ENCODE results near the gene CDH3. TPM values are rescaled to one million over a fixed set of nuclear protein-coding genes. Genes with fewer than 3 reads are reported as not detected.
A peak's percentile ranks its signal among the peaks of the same experiment; 100 is the strongest.

The CDH3 gene
- under 1 TPM in 1 of 6 donors, not detected in 5; 0.25 TPM for polyA plus RNA-seq (ENCODE audit: low read depth in 6 of 6)

DNA sequence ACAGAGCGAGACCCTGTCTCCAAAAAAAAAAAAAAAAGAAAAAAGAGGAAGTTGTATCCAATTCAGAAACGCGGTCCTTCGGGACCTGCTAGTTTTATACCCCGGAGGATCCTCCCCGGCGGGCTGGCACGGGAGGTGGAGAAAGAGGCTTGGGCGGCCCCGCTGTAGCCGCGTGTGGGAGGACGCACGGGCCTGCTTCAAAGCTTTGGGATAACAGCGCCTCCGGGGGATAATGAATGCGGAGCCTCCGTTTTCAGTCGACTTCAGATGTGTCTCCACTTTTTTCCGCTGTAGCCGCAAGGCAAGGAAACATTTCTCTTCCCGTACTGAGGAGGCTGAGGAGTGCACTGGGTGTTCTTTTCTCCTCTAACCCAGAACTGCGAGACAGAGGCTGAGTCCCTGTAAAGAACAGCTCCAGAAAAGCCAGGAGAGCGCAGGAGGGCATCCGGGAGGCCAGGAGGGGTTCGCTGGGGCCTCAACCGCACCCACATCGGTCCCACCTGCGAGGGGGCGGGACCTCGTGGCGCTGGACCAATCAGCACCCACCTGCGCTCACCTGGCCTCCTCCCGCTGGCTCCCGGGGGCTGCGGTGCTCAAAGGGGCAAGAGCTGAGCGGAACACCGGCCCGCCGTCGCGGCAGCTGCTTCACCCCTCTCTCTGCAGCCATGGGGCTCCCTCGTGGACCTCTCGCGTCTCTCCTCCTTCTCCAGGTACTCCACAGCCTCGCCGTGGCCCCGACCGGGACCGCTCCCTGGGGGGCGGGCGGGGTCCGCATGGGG is at the start of gene CDH3:
TSS of gene CDH3 (plus strand) at position 596 of the 779 bp plus-strand sequence. CDS start at position 666, 70 bp downstream.
- Mint-ChIP-seq H3K36me3 (no peaks in the 10 kb centered on the region), H3K27ac (peak within 1 kb of the TSS in 2 of 6 donors; percentile 74 to 75), H3K9me3 (no peaks in the 10 kb centered on the region), H3K27me3 (peaks cover 51 to 80% (median 72%) of the 10 kb centered on the region in 3 donors), H3K4me1 (peaks cover 7 to 20% (median 12%) of the 10 kb centered on the region in 3 donors), H3K4me3 (peak within 1 kb of the TSS; percentile 30 to 84 (median 74))
- peak; percentile 47 to 54 for ATAC-seq (ENCODE audit: low read depth in 2 of 2)
- DNase-seq = peak; percentile 6

DNA sequence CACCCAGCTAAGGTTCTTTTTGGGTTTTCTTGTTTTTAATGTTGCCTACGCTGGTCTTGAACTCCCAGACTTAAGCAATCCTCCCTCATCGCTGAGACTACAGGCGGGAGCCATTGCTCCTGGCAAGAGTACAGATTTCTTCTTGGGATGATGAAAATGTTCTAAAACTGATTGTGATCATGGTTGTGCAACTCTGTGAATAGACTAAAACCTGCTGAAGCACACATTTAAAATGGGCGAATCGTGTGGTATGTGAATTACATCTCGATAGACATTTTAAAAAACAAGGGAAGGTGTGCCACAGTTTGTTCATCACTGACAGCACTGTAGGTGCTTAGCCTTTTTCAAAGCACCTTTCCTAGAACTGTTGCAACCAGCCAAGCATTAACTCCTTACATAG is 48.8 kb upstream of the CDH3 start:
- no peak overlapping the region for H3K27ac Mint-ChIP-seq
- peaks cover 4 to 14% (median 6%) of the 10 kb centered on the region in 7 donors for H3K9me3 Mint-ChIP-seq
- no peak overlapping the region for H3K4me3 Mint-ChIP-seq
- H3K4me1 Mint-ChIP-seq = no peaks in the 10 kb centered on the region
- DNase-seq = no peak
- peaks cover 12 to 18% of the 10 kb centered on the region in 2 donors for H3K36me3 Mint-ChIP-seq
- no peak for ATAC-seq (ENCODE audit: low read depth in 2 of 2)
- H3K27me3 Mint-ChIP-seq = peaks cover 4 to 21% (median 12%) of the 10 kb centered on the region in 3 donors

DNA sequence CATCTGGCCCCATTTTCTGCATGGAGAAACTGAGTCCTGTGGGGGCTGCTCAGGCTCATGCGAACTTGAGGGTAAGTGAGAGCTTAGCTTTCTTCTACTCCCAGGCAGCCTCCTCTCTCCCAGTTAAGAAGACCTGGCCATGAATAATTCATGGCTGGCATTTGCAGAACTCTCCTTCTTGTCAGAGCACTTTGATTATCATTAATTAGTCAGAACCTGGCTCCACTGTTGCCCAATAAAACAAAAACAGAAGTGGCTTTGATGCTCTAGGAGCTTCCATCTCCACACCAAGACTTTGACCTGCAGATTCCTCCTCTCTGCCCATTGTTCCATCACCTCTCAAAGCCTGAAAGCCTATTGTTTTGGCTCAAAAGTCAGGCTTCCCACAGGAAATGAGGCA is 45.5 kb upstream of the CDH3 start:
- Mint-ChIP-seq H3K9me3 (no peaks in the 10 kb centered on the region), H3K4me1 (no peaks in the 10 kb centered on the region), H3K4me3 (no peak overlapping the region), H3K36me3 (no peaks in the 10 kb centered on the region), H3K27ac (no peak overlapping the region), H3K27me3 (peaks cover 0 to 12% (median 0%) of the 10 kb centered on the region in 3 donors)
- no peak for DNase-seq
- no peak for ATAC-seq (ENCODE audit: low read depth in 2 of 2)

DNA sequence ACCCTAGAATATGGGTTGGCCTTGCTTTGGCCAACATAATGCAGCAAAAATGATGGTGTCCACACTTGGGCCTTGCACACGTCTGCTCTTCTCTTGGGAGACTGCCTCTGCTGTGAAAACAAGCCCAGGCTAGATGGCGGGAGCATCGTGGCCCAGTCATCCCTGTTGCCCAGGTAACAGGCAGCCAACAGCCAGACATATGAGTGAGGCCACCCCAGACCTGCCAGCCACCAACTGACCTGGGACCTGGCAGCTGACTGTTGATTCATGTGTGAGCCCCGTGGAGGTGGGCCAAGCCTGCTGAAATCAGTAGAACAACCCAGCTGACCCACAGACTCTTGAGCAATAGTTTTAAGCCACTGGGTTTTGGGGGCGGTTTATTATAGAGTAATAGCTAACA is 39.4 kb upstream of the CDH3 start:
- no peaks in the 10 kb centered on the region for H3K27me3 Mint-ChIP-seq
- DNase-seq = no peak
- H3K4me1 Mint-ChIP-seq = no peaks in the 10 kb centered on the region
- H3K9me3 Mint-ChIP-seq = peaks cover 0 to 2% (median 0%) of the 10 kb centered on the region in 7 donors
- ATAC-seq (ENCODE audit: low read depth in 2 of 2) = no peak
- H3K4me3 Mint-ChIP-seq = no peak overlapping the region
- peaks cover 0 to 8% of the 10 kb centered on the region in 2 donors for H3K36me3 Mint-ChIP-seq
- no peak overlapping the region for H3K27ac Mint-ChIP-seq

DNA sequence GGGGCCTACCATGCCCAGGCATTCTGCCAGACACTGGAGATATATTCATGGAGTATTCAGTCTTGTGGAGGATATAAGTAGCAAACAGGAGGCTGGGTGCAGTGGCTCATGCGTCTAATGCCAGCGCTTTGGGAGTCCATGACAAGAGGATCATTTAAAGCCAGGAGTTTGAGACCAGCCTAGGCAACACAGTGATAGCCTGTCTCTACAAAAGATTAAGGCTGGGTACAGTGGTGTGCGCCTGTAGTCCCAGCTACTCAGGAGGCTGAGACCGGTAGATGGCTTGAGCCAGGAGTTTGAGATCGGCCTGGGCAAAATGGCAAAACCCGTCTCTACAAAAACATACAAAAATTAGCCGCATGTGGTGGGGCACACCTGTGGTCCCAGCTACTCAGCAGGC is 37.7 kb upstream of the CDH3 start:
- DNase-seq (no peak), ATAC-seq (ENCODE audit: low read depth in 2 of 2) (no peak)
- Mint-ChIP-seq H3K9me3 (peaks cover 0 to 2% (median 0%) of the 10 kb centered on the region in 7 donors), H3K36me3 (peaks cover under 1 to 8% of the 10 kb centered on the region in 2 donors), H3K27me3 (no peaks in the 10 kb centered on the region), H3K4me3 (no peak overlapping the region), H3K4me1 (no peaks in the 10 kb centered on the region), H3K27ac (peak overlapping the region in 1 of 6 donors; percentile 52)

DNA sequence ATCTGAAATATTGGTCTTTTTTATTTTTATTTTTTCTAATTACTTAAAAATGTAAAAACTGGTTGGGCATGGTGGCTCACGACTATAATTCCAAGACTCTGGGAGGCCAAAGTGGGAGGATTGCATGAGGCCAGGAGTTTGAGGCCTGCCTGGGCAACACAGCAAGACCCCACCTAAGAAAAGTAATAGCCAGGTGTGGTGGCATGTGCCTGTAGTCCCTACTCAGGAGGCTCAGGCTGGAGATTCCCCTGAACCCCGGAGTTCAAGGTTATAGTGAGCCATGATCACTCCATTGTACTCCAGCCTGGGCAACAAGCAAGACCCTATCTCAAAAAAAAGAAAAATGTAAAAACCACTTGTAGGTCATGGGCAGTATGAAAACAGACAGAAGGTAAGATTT is 36.8 kb upstream of the CDH3 start:
- Mint-ChIP-seq H3K27me3 (no peaks in the 10 kb centered on the region), H3K9me3 (peaks cover 0 to 11% (median 3%) of the 10 kb centered on the region in 7 donors), H3K4me3 (peak overlapping the region in 2 of 8 donors; percentile 10 to 41), H3K4me1 (no peaks in the 10 kb centered on the region), H3K27ac (no peak overlapping the region), H3K36me3 (peaks cover 4 to 8% of the 10 kb centered on the region in 2 donors)
- no peak for DNase-seq
- ATAC-seq (ENCODE audit: low read depth in 2 of 2) = no peak

GRCh38 chr16:68612996-68613395 is 32.1 kb upstream of the CDH3 start:
- Mint-ChIP-seq H3K27me3 (peaks cover 0 to 10% (median 5%) of the 10 kb centered on the region in 3 donors), H3K36me3 (peaks cover 4 to 8% of the 10 kb centered on the region in 2 donors), H3K4me1 (no peaks in the 10 kb centered on the region), H3K4me3 (no peak overlapping the region), H3K9me3 (peaks cover 0 to 32% (median 16%) of the 10 kb centered on the region in 7 donors), H3K27ac (no peak overlapping the region)
- DNase-seq (no peak), ATAC-seq (ENCODE audit: low read depth in 2 of 2) (no peak)

DNA sequence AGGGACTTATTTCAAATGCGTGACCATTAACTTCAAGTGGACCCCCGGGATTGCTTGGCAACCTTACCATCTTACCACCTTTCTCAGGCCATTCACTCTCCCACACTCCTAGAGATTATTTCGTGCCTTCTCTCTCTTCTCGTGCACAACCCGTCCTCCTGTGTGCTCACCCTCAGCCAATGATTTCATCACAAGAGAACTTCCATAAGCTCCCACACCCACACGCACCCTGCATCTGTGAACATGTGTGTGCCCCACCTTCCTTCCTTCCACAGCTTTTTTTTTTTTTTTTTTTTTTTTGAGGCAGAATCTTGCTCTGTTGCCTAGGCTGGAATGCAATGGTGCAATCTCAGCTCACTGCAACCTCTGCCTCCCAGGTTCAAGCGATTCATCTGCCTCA is 27.4 kb upstream of the CDH3 start:
- no peak overlapping the region for H3K4me3 Mint-ChIP-seq
- DNase-seq = no peak
- no peak for ATAC-seq (ENCODE audit: low read depth in 2 of 2)

DNA sequence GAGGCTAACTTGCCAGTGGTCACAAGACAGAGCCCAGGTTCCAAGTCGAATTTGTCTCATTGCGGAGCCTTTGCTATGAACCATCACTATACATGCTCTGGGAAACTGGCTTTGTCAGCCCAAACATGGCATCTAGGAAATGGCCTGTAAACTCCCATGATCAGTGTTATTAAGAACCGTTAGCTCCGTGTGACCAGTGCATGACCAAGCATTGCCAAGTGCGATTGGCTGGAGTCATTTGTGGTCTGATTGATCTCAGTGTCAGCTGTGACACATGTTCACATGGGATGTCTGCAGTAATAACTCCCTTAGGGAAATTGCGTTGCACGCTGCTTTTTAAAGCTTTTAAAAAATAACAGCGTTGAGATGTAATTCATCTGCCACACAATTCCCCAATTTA is 18.6 kb upstream of the CDH3 start:
- peaks cover 0 to 5% (median 0%) of the 10 kb centered on the region in 7 donors for H3K9me3 Mint-ChIP-seq
- no peak overlapping the region for H3K4me3 Mint-ChIP-seq
- H3K36me3 Mint-ChIP-seq = no peaks in the 10 kb centered on the region
- H3K4me1 Mint-ChIP-seq = no peaks in the 10 kb centered on the region
- no peak overlapping the region for H3K27ac Mint-ChIP-seq
- ATAC-seq (ENCODE audit: low read depth in 2 of 2) (no peak), DNase-seq (no peak)
- peaks cover 6 to 9% (median 7%) of the 10 kb centered on the region in 3 donors for H3K27me3 Mint-ChIP-seq

More for the DNA sequence above, 27.4 kb upstream of the CDH3 start:
- Mint-ChIP-seq H3K9me3 (peaks cover 2 to 29% (median 13%) of the 10 kb centered on the region in 7 donors), H3K4me1 (no peaks in the 10 kb centered on the region), H3K36me3 (peaks cover 0 to 4% of the 10 kb centered on the region in 2 donors), H3K27ac (no peak overlapping the region), H3K27me3 (peaks cover 0 to 10% (median 5%) of the 10 kb centered on the region in 3 donors)

DNA sequence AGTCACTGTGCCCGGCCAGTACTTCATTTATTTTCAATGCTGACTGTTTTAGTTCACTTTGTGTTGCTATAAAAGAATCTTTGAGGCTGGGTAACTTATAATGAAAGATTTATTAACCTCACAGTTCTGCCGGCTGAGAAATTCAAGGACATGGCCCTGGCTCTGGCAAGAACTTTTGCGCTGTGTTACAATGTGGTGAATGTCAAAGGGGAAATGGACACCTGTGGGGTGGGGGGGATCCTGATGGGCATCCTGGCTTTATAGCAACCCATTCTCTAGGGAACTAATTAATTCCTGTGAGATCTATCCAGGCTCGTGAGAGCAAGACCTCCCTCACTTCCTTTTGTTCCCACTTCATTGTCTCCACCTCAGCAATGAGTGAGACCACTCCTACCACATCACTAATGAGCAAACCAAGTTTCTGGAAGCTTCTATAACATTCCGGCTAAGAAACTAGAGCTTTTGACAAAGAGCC is 17.1 kb upstream of the CDH3 start:
- Mint-ChIP-seq H3K27ac (no peak overlapping the region), H3K36me3 (no peaks in the 10 kb centered on the region), H3K9me3 (peaks cover 0 to 1% (median 0%) of the 10 kb centered on the region in 7 donors), H3K27me3 (peaks cover 7 to 12% (median 9%) of the 10 kb centered on the region in 3 donors), H3K4me1 (no peaks in the 10 kb centered on the region), H3K4me3 (no peak overlapping the region)
- ATAC-seq (ENCODE audit: low read depth in 2 of 2) = no peak
- no peak for DNase-seq

GRCh38 chr16:68629351-68629910 is 15.7 kb upstream of the CDH3 start:
- peak overlapping the region in 1 of 6 donors; percentile 71 for H3K27ac Mint-ChIP-seq
- no peak overlapping the region for H3K4me3 Mint-ChIP-seq
- H3K9me3 Mint-ChIP-seq = peaks cover 0 to 1% (median 0%) of the 10 kb centered on the region in 7 donors
- no peaks in the 10 kb centered on the region for H3K4me1 Mint-ChIP-seq
- no peak for DNase-seq
- ATAC-seq (ENCODE audit: low read depth in 2 of 2) = no peak
- H3K27me3 Mint-ChIP-seq = peaks cover 7 to 12% (median 9%) of the 10 kb centered on the region in 3 donors
- no peaks in the 10 kb centered on the region for H3K36me3 Mint-ChIP-seq

GRCh38 chr16:68636064-68636560 is 9.0 kb upstream of the CDH3 start:
- Mint-ChIP-seq H3K27me3 (peaks cover 9 to 27% (median 25%) of the 10 kb centered on the region in 3 donors), H3K4me1 (no peaks in the 10 kb centered on the region), H3K9me3 (peaks cover 0 to 4% (median 0%) of the 10 kb centered on the region in 7 donors), H3K36me3 (no peaks in the 10 kb centered on the region), H3K4me3 (no peak overlapping the region), H3K27ac (no peak overlapping the region)
- DNase-seq (no peak), ATAC-seq (ENCODE audit: low read depth in 2 of 2) (no peak)

GRCh38 chr16:68636818-68637217 is 8.3 kb upstream of the CDH3 start:
- Mint-ChIP-seq H3K27ac (no peak overlapping the region), H3K27me3 (peaks cover 6 to 34% (median 25%) of the 10 kb centered on the region in 3 donors), H3K9me3 (peaks cover 0 to 4% (median 0%) of the 10 kb centered on the region in 7 donors), H3K4me3 (no peak overlapping the region), H3K36me3 (no peaks in the 10 kb centered on the region), H3K4me1 (no peaks in the 10 kb centered on the region)
- ATAC-seq (ENCODE audit: low read depth in 2 of 2) (no peak), DNase-seq (no peak)

Measured in naive B cell (primary cell).